ENCODE data around the gene GSC.

DNA sequence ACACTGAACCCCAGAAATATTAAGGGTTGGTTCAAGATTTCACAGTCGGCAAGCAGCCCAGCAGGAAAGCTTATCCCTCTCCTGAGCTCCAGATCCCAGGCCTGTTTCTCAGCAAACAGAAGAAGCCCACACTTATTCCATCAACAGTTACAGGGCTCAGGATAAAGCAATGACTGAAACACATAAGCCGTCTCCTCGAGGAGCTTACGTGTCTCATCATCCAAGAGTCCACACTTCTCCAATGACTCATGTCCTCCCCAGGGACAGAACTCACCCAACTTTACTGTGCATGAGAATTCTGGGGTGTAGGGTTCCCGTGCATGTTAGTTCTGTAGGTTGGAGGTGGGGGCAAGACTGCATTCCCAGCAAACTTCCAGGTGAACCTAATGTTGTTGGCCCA is 31.2 kb downstream of the GSC start:
- no peak for TF ChIP-seq ZNF274 (IDR thresholded peaks at IDR 0.05; ENCODE audit: low read depth, low read length)
- TF ChIP-seq YY1 (IDR thresholded peaks at IDR 0.05; ENCODE audit: insufficient read depth, insufficient read length): no peak
- no peak for TF ChIP-seq SUZ12 (IDR thresholded peaks at IDR 0.05; ENCODE audit: extremely low read depth, insufficient read depth, insufficient read length)
